GM18498 (cell line): Measurements from ENCODE around the gene RBM10.

ENCODE experiments used
- ATAC-seq: cut with Tn5 transposase; IDR thresholded peaks from one replicate; pipeline ENCODE4 v1.9.1; 2021; ENCODE audit warnings: mild to moderate bottlenecking, moderate library complexity; ENCODE audit not compliant: unreplicated experiment

Gene RBM10

GRCh38 chrX:47216393-47216925, 71.4 kb downstream of the RBM10 start:
- no peak for ATAC-seq

DNA sequence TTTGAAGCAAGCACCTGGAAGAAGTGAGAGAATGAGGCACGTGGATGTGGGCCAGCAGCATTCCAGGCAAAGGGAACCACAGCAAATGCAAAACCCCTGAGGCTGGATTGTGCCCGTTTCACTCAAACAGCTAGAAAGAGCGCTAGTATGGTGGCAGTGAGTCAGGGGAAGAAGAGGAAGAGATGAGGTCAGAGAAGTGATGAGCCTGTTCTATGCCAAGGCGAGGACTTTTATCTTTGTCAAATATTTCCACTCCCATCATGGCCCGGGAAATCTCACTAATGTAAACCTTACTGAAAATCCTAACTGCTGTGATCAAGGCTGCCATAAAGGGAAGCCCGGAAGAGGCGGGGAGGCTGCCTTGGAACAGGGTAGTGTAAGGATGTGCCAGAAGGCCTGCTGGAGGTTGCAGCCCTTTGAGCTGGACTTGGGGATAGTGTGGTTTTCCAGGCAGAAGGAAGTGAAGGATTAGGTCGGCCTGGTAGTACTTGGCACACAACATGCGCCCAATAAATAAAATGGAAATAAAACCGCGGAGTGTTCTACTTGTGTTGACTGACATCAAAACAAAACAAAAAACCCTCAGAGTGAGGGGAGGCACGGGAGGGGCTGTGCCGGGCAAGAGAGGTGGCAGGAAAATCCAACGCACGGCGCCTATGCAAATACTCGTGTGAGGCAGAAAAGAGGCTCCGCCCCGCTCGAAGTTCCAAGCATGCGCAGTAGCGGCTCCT, 72.3 kb downstream of the RBM10 start:
- no peak for ATAC-seq

DNA sequence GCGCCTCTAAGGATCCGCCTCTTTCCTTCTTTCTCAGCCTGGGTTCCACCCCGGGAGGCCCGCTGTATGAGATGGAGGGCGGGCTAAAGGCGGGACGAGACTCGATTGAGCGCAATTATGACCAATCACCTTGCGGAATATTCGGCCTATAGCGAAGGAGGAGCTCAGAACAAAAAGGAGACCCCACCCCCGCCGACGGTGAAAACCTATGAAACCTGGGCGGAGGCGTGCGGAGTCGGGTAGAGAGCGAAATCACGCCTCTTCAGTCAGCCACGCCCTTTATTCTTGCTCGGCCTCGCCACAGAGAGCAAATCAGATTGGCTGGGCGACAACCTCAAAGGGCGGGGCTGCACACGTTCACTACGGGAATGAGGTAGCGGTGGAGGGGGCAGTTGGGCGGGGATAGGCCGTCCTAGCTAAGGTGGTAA, 72.8 kb downstream of the RBM10 start:
- peak; percentile 84 for ATAC-seq

GRCh38 chrX:47218280-47218919, 73.4 kb downstream of the RBM10 start, which contains the start of gene CDK16:
TSS of gene CDK16 (plus strand) at chrX:47218681. CDS start at chrX:47223558, 4,877 bp downstream.
- peak; percentile 43 for ATAC-seq

DNA sequence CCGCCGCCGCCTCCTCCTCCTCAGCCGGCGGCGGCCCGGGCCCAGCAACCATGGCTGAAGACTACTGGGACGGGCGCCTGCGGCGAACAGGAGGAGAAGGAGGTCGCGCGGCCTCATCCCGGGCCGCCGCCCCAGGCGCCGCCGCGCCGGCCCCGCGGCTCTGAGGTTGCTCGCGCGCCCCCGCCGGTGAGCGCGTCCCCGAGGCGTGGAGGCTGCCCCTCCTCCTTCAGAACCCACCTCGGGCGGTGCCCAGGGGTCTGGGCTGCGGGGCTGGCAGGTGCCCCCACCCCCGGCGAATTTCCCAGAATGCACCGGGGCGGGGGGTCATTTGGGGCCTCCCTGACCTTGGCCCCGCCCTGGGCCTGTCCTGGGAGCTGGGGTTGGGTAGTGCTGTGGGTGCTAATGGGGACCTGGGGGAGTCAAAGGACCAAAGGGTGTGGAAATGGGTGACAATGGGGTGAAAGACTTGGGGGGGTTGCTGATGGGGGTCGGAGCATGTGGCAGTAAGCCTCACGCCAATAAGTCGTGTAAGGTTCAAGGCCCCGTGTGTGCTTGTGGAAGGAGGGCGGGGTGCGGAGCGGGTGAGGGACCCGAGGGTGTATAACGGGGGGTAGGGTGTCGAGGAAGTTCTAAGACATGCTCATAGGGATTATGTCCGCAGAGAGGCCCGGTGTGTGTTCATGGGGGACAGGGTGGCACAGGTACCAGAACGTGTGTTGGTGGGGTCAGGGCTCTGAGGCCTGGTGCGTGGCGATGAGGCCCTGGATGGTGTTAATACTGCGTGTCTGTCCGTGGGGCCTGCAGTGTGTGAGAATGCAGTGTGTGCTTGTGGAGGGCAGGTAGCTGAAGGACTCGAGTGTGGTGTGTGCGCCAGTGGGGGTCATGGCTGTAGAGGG, 74.1 kb downstream of the RBM10 start:
- ATAC-seq, result no peak

DNA sequence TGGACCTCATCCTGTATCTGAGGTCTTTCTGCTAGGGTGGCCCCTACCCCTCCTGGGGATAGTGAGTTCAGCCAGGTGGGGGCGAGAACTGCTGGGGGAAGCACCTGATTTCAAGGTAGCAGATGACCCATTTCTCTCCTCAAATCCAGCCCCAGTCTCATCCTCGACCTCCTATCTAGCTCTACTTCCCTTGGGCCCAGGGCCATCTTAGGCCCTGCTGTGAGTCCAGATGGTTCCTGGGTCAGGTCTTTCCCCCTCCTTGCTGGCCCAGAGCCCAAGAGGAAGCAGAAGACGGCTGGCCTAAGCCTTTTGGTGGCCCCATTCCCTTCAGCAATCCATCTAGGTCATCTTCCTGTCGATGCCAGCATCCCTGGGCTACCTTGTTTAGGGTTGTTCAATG, 76.7 kb downstream of the RBM10 start:
- no peak for ATAC-seq

GRCh38 chrX:47222751-47223350, 77.8 kb downstream of the RBM10 start:
- ATAC-seq, result no peak

GRCh38 chrX:47223476-47224250, 78.6 kb downstream of the RBM10 start:
- ATAC-seq, result no peak

DNA sequence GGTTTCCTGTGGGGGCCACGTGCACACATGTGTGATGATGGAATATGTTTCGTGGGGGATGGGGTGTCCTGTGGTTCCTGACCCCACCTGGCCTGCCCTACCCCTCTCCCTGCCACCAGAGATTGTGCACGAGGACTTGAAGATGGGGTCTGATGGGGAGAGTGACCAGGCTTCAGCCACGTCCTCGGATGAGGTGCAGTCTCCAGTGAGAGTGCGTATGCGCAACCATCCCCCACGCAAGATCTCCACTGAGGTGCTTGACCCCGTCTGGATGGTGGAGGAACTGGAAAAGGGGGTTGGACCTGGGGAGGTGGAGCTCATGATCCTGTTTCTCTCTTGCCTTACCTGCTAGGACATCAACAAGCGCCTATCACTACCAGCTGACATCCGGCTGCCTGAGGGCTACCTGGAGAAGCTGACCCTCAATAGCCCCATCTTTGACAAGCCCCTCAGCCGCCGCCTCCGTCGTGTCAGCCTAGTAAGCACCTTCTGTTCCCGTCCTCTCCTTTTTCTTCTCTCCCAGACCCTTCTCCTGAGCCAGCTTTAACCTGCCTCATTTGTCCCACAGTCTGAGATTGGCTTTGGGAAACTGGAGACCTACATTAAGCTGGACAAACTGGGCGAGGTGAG, 79.4 kb downstream of the RBM10 start:
- ATAC-seq, result no peak

- no peak for ATAC-seq
Observed at GRCh38 chrX:47224896-47225290, 79.9 kb downstream of the RBM10 start.

DNA sequence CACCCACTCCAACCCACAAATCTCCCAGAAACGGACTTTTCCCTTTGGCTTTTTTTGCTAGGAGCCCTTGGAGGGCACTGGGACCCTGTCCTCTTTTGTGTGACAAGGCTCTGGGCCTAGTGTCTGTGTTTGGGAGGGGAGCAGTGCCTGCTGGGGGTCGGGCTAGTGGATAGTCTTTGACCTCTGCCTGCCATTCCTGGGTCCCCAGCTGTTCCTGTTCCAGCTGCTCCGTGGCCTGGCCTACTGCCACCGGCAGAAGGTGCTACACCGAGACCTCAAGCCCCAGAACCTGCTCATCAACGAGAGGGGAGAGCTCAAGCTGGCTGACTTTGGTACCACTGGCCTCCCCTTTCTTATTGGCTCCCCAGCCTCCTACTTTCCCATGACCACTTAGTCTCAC, 81.0 kb downstream of the RBM10 start:
- ATAC-seq, result no peak

GRCh38 chrX:47226531-47227333, 81.7 kb downstream of the RBM10 start:
- no peak for ATAC-seq

DNA sequence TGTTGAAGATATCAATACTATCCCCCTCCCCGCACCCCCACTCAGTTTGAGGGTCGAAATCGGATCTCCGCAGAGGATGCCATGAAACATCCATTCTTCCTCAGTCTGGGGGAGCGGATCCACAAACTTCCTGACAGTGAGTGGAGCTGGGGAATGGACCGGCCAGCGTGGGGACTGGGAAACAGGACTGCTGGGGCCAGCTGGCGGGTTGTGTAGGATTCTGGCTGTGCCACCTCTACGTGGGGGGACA, 82.2 kb downstream of the RBM10 start:
- ATAC-seq, result no peak

DNA sequence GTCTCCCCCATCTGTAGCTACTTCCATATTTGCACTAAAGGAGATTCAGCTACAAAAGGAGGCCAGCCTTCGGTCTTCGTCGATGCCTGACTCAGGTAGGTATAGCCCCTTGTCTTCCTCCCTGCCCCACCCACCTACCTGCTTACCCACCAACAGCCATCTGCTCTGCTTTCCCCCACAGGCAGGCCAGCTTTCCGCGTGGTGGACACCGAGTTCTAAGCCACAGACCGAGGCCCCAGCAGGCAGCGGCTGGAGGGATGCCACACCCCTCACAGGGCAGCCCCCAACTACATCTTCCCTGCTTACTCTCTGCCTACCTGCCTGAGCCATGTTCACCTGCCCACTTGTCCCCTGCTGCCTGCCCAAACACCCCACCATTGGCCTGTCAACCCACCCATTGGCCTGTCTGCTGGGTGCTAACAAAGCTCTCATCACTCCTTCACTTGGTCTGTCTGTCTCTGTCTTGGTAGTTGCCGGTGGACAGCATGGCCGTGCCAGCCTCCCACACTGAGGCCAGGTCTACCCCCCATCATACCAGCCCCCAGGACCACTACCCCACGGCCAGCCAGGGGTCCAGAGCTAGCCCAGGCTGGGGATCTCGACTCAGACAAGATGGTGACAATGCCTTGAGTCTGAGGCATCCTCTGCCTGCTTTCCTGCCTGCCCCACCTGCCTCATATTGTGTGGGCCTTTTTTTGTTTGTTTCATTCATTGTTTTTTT, 83.7 kb downstream of the RBM10 start:
- no peak for ATAC-seq

DNA sequence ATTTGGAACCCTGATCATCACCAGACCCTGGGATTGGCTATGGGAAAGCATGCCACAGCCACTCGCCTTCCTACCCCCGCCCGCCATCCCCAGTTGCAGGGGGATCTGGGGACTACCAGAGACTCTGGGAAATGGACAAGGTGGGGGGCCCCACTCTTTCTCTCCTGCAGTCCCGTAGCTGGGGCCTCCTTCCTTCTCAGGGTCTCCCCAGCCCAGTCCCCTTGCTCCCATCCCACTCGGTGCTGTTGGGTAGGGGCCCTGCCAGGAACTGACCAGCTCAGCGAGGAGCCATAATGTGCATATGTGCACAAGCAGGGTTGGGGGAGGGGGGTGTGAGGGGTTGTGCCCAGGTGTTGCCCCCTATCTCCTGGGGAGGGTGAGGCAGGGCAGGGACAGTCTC, 84.4 kb downstream of the RBM10 start:
- ATAC-seq, result no peak

DNA sequence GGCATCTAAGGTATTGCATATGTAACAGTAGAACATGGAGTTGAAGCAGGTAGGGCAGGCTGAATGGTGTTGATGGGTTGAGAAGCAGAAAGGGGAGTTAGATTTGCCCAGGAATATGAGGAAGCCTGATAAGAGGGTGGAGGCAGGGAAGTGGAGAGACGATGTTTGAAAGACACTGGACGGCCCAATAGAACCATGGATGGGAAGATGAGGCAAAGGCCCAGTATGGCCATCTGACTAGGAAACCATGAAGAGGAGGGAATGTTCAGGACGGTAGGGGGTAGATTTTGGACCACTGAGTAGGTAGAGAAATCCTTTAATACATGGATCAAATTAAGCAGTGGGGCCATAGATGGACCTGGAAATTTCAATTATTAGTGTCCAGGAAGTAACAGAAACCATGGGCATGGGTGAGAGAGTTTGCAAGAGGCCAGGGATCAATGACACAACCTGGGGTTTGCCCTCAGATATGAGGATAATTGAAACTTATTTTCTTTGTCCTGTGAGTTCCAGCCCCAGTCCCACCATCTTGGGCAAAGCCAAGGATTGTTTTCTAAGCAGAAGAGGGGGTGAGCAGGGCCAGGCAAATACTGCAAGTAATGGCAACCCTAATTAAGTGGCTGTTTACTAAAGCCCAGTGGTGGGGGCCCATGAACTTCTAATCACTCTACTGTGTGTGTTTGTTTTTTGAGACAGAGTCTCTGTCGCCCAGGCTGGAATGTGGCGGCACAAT, 85.3 kb downstream of the RBM10 start:
- no peak for ATAC-seq

GRCh38 chrX:47231167-47231566, 86.1 kb downstream of the RBM10 start:
- ATAC-seq, result no peak
